ENCODE measurements around the gene RPS5. TPM values are rescaled to one million over a fixed set of nuclear protein-coding genes. Genes with fewer than 3 reads are reported as not detected.
"Not testable (repeated sequence)": the region's sequence is repeated elsewhere in the genome, so short reads cannot be mapped to it uniquely, and the experiment has no call there.

Gene RPS5
- 1,152 and 1,471 TPM in 2 replicates for total RNA-seq
- 1,111 TPM for polyA plus RNA-seq (2012)

- peak; percentile 99 for DNase-seq (ENCODE audit: low read depth)
Observed at GRCh38 chr19:58386576-58387337, at the start of gene RPS5. Gene RPS5, plus strand, starts transcription at chr19:58387269. Its CDS starts 869 bp downstream, at chr19:58388138.

- DNase-seq (ENCODE audit: low read depth), result no peak
Observed at GRCh38 chr19:58338336-58338735, 48.7 kb upstream of the RPS5 start.

- no peak for DNase-seq (ENCODE audit: low read depth)
Observed at GRCh38 chr19:58338825-58339558, 48.1 kb upstream of the RPS5 start.

GRCh38 chr19:58345558-58345957 is 41.5 kb upstream of the RPS5 start:
- DNase-seq (ENCODE audit: low read depth), result no peak

GRCh38 chr19:58346961-58347929 is 39.8 kb upstream of the RPS5 start:
- DNase-seq (ENCODE audit: low read depth), result peak; percentile 77

GRCh38 chr19:58348080-58348479 is 39.0 kb upstream of the RPS5 start:
- DNase-seq (ENCODE audit: low read depth), result not testable (repeated sequence)

GRCh38 chr19:58349590-58349989 is 37.5 kb upstream of the RPS5 start:
- no peak for DNase-seq (ENCODE audit: low read depth)

- DNase-seq (ENCODE audit: low read depth), result no peak
Observed at GRCh38 chr19:58350001-58350861, 36.8 kb upstream of the RPS5 start.

- no peak for DNase-seq (ENCODE audit: low read depth)
Observed at GRCh38 chr19:58350871-58351557, 36.1 kb upstream of the RPS5 start.

- DNase-seq (ENCODE audit: low read depth), result no peak
Observed at GRCh38 chr19:58351558-58351878, 35.6 kb upstream of the RPS5 start.

GRCh38 chr19:58351990-58352755 is 34.9 kb upstream of the RPS5 start:
- DNase-seq (ENCODE audit: low read depth), result no peak

- DNase-seq (ENCODE audit: low read depth), result no peak
Observed at GRCh38 chr19:58352760-58353671, 34.1 kb upstream of the RPS5 start, which contains the start of gene A1BG. Gene A1BG, minus strand, starts transcription at chr19:58353492. Its CDS starts 55 bp downstream, at chr19:58353437.

GRCh38 chr19:58353717-58354477 is 33.2 kb upstream of the RPS5 start:
- DNase-seq (ENCODE audit: low read depth), result no peak

- DNase-seq (ENCODE audit: low read depth), result no peak
Observed at GRCh38 chr19:58354478-58355030, 32.5 kb upstream of the RPS5 start.

- no peak for DNase-seq (ENCODE audit: low read depth)
Observed at GRCh38 chr19:58355215-58355796, 31.8 kb upstream of the RPS5 start.
